Esophagus squamous epithelium (tissue), 4 donors: Measurements from ENCODE around the gene INTS7.

Experiments used
- CTCF ChIP-seq, 6 experiments: fragments of 450-650 bp in 4 of 6; fragments of 200-600 bp in 2 of 6; sonication (generic) in 2 of 6; IDR thresholded peaks; one replicate each; pipeline ENCODE4 v1.5.1; 2016 to 2019; ENCODE audit warnings: antibody characterized with exemption in 6 of 6, mild to moderate bottlenecking in 4 of 6, moderate library complexity in 4 of 6
- POLR2A ChIP-seq, 4 donors: fragments of 450-650 bp; IDR thresholded peaks; one replicate each; pipeline ENCODE4 v1.6.1; 2017; ENCODE audit warnings: antibody characterized with exemption in 4 of 4, mild to moderate bottlenecking in 4 of 4, moderate library complexity in 3 of 4

DNA sequence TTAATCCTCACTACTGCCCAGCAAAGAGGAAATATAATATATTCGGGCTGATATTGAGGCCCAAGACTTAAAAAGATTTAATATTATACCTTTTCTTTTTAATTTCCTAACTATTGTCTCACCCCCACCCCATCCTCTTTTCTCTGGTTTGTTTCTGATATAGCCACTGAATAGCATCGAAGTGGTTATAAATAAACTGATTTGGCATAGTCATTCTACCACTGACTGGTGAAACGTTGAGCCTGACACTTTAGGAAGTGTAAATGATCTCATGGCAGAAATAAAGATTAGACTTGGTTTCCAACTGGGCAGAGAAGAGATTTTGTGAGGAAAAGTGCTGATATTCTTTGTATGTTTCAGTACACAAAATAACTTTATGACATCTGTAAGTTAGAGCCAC lies 39.5 kb upstream of the INTS7 start:
- no peak for TF ChIP-seq POLR2A (IDR thresholded peaks at IDR 0.05)
- no peak for TF ChIP-seq CTCF (IDR thresholded peaks at IDR 0.05)
